EH (cell line): ENCODE results near the gene IRF2BPL.
"Not testable (repeated sequence)": the region's sequence is repeated elsewhere in the genome, so short reads cannot be mapped to it uniquely, and the experiment has no call there.

ENCODE experiments used
- DNase-seq: peaks from one replicate; pipeline ENCODE4 v3.0.0-alpha.2; 2015; ENCODE audit warnings: low read depth

IRF2BPL gene

DNA sequence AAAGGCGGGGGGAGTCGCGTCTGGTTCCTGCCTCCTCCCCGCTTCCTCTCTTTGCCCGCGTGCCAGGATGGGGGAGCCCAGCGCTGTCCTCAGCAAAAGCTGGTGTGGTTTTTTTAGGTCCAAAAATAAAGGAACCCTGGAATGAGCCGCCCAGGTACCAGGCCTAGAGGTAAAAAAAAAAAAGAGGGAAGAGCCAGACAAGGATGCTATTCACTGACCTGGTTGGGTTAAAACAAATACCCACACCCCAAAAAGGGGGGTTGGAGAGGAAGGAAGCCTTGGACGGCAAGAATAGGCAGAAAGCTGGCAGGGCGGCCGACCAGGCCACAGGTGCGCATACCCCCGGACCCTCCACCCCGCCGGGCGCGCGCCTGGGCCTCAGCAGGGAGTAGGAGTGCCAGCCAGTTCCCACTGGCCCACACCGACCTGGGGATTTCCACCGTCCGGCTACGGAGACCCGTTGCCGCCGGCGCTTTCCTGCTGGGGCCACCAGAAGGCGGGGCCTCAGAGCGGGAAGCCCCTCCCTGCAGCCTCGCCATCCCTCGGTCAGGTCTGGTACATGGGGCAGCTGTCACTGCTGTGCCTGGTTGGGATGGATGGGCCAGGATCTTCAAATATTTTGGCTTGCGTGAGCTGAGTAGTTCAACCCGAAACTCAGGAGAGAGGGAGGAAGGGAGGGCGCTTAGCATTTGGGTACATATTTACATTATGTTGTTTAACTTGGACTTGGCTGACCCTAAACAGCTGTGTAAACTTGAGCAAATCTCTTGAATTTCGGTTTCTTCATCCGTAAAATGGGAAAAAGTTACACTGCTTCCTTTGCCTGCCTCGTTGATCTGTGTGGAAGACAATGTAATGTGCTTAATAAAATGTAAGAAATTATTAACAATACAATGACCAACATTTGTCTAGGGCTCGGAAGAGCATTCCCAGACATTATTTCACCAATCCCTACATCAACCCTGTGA is 5.4 kb upstream of the IRF2BPL start:
- DNase-seq: peak; percentile 85

DNA sequence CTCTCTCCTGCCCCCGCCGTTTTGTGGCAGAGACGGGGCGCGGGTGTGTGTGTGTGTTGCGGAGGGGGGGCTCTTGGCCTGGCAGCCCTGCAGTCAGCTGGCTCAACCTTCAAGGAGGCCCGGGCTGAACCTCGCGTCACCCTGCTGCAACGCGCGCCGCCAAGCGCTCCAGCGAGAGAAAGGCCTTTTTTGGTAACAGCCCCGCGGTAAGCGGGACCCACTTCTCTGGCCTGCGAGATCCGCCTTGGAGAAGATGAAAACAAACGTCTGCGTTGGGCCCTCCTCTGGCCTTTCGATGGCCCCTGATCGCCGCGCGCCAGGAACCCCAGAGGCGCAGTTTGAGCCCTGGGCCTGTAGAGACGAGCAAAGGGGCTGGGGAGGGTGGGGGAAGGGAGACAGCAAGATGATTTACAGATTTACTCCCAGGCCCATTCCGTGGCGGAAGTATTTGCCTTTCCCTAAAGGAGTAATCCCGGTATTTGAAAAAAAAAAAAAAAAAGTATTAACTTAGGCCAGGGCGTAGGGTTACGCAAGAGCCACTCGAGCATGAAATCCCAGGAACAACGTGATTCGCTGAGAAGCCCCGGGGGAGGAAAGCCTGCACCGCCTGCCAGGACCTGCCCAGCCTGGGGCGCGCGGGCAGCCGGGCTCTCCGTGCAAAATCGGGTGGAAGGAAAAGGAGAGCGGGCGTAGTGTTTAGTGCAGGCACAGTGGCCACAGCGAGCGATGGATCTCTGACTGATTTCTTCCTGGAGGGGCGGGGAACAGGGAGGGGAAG is 4.5 kb upstream of the IRF2BPL start:
- peak; percentile 99 for DNase-seq

DNA sequence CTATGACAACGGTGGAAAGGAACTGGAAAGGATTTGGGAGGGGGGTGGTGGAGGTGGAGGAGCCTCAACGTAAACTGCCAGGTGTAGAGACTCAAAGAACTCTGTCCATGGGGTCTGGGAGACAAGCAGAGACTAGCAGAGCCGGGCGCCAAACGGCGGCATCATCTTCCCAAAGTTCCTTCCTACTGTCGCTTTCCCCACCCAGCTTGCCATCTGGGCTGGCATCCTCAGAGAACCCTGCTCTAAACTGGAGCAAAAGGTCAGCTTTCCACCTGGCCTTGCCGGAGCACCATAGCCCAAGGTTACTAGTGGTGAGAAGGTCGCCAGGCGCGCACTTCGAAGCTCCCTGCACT is 4.0 kb upstream of the IRF2BPL start:
- no peak for DNase-seq

DNA sequence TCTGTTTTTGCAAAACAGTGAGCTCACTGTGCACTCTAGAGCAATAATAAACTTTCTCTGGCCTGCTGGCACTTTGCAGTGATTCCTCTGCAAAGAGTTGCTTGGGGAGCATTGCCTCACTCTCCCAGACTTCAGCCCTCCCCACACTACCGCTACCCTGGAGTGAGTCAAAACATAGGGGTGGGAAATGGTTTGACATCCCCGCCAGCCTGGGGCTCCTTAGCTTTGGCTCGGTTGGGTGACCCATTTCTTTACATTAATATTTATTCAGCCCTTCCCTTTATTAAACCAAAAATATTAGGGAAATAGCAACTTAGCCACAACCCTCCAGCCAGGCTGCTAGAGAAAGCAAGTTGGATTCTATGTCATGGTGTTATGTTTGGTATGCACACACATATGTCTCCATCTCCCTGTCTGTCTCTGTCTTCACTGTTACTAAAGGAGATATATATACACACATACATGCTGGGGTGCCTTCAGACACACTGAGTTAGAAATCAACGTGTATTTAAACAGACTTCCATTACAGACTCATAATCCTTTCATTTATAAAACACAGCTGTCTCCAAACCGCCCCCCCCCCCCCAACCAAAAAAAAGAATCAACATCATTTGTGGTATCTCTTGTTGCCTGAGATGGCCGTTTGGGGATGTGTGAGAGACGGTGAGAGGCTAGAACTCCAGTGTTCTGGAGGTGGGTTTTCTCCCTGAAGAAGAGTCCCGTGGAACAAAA is 3.4 kb upstream of the IRF2BPL start:
- DNase-seq: peak; percentile 88

DNA sequence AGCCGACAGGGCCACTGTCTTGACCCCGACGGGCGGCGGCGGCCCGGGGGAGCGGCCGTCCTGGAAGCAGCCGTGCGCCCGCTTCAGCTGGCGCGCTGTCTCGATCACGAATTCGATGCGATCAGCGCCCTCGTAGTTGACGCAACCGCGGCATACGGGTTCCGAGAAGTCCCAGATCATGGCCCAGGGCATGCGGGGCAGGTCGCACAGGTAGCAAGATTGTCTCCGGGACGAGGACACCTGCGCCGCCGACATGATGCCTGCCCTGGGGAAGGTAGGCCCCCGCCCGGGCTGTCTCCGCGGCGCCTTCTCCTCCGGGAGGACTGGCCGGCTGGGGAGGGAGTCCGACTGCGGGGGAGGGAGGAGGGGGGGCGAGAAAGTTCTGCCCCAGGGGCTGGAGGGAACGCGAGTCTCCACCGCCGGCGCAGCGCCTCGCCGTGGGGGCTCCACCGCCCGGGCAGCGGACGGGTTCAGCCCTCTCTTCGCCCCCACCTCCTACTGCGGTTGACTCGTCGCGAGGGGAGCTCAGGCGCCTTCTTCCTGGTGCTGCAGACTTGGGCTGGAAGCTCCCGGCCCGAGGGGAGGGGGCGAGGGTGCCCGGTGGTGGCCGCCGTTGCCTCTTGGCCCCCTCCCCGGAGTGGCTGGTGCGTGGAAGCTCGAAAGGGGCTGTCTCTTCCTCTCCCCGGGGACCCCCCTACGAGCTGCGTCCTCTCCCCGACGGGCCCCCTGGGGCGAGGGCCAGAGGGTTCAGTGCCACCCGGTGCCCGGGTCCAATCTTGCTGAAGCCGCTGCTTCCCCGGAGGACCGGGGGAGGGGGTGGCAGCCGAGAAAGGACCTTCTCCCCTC is 747 bp downstream of the IRF2BPL start:
- peak; percentile 83 for DNase-seq

DNA sequence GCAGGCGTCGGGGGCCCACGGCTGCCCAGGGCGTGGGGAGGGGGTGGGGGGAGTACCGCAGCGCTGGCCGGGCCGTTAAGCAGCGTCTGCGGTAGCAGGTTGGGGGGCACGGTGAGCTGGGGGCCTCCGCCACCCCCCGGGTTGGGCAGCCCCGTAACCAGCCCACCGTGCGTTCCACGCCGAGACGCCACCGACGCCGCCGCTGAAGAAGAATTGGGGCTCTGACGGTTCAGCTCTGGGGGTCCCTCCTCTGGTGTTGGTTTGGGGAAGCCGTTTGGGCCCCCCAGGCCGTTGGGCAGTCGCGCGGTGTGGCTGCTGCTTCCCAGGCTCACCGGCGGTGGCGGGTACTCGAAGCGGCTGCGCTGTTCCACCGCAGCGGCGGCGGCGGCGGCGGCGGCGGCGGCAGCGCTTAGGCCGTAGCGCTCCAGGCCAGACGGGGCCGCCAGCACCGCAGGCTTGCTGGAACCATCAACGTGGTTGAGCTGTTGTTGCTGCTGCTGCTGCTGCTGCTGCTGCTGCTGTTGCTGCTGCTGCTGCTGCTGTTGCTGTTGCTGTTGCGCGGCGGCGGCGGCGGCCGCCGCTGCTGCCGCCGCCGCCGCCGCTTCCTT is 1.5 kb downstream of the IRF2BPL start:
- DNase-seq: peak; percentile 58

DNA sequence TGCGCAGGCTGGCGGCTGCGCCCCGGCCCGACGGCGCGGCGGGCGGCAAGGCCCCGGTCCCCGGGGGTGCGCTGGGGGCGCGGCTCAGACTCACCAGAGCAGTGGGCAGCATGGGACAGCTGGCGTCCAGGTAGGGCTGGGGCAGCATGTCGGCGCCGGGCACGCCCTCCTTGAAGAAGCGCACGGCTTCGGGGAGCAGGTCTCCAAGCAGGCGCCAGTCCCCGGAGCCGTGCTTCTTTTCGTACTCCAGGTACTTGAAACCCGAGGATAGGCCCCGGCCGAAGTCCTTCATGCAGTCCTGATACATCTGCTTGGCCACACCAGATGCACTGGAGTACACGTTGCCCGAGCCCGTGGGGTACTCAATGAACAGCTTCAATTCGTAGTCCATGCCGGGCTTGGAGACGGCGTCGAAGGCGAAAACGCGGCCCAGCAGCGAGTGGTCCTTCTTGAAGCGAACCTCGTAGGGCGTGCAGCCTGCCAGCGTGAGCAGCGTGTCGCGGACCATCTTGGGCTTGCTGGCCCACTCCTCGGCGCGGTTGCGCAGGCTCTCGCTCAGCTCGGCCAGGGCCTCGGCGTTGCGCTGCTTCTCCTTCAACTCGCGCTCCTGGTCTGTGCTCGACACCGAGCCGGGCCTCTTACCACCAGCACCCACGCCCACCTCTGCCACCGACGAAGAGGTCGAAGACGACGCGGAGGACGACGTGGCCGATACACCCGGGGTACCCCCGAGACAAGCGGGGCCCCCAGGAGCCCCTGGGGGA is 2.2 kb downstream of the IRF2BPL start:
- DNase-seq: peak; percentile 52

DNA sequence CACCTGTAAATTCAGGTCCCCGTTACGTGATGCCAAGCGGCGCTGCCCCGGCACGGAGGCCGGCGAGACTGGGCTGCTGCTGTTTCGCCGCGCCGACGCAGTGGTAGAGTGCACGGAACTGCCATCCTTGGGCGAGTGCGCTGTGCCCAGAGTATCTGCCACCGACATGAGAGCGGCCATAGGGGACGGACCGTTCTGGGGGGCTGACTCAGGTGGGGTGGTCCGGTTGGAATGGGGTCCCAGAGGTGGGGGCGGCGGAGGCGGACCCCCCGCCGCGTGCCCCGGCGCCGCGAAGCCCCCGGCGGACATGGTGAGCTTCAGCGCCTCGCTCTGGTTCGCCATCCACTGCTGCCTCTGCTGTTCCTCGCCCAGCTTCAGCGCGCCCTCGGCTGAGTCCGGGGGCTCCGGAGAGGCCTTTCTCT is 2.8 kb downstream of the IRF2BPL start:
- peak; percentile 41 for DNase-seq

DNA sequence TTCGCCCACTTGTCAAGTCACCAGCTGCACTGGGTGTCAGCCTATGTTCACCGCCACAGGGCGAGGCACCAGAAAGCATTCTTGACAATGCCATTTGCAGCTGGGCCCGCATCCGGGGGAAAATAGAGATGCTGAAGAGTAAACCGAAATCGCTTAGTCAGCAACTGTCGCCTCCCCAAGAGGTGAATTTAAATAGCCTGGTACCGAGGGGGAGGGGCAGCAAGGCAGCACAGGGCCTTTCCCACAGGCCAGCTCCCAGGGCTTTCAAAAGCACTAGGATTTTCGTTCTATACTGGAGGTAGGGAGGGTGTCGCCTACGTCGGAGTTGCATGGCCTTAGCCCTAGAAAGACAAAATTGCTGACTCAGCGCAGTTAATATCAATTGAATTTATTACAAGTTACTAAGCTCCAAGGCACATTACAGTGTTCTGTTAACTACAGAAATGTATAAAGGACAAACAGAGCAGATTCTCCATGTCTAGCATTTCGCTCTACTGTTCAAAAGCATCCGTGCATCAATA is 4.3 kb downstream of the IRF2BPL start:
- DNase-seq: peak; percentile 52

DNA sequence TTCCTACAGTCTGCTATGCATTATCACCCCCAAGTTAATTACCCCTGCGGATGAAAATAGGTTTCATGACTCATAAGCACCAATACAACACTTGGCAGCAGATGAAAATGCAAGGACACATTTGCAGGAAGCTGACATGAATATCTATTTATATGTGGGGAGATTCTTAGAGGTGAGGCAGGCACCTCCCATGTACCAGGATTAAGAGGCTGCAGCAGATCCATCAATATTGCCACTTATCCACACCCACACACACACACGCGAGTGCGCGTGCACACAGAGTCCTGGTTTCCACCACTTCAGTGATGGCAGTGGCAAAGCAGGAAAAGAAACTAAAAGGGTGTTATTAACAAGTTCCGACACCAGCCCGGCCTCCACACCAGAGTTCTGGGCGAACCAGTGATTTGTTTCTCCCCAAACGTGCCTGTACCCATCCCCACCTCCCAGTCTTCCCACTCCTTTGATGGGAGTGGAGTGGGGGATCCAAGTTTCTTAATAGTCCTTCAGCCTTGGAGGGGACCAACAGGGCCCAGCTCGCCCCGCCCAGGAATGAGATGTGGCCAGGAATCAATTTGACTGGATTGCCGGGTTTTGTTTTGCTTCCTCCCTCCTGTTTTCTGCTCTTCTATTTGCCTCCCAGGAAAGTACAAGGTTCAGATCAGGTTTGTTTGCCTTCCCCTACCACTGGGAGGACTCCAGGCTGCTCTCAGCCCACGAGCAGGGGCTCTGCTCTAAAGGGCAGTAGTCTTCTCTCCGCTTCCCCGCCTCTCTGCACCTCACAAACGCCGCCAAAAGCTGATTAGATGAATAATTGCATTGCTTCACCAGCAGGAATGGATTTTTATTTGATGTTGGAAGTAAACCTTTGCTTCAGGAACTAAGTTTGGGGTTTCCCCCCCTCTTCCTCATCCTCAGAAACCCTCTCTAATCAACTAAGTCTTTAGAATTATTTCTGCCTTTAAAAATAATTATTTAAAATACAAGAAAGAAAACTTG is 5.2 kb downstream of the IRF2BPL start:
- DNase-seq: peak; percentile 55

DNA sequence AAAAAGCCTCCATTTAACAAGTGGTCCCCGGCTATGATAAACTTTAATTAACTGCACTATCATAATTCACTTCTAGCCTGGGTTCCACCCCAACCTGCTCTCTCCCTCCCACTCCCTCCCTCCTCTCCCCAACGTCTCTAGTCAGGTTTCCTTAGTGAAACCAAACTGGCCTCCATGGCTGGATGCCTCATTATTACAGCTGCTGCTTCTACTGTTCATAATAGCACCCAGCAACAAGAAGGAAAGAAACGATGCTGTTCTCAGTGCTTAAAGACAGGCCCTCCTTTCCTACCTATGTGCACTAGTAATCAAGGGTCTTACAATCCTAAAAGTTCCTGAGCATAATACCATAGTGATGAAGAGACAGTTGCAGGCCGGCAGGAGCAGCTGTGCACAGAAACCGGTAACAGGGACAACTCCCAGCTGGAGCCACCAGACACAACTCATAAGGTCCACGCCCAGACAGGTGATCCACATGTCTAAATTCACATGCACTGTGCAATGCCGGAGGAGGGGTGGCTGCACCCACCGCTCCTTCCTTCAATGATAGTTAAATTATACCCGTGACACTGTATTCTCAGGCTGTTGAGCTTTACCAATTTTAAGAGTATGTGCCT is 6.2 kb downstream of the IRF2BPL start:
- no peak for DNase-seq

DNA sequence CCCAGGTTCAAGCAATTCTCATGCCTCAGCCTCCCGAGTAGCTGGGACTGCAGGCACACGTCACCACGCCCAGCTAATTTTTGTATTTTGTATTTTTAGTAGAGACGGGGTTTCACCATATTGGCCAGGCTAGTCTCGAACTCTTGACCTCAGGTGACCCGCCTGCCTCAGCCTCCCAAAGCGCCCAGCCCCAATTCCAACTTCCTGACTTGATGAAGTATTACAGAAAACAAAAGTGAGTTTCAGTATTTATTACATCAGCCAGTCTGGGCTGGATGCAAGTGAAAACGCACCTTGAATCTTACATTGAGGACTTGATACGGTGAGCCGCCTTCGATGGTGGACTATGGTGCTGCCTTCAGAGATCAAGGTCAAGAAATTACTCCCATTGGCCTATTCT is 7.1 kb downstream of the IRF2BPL start:
- not testable (repeated sequence) for DNase-seq

DNA sequence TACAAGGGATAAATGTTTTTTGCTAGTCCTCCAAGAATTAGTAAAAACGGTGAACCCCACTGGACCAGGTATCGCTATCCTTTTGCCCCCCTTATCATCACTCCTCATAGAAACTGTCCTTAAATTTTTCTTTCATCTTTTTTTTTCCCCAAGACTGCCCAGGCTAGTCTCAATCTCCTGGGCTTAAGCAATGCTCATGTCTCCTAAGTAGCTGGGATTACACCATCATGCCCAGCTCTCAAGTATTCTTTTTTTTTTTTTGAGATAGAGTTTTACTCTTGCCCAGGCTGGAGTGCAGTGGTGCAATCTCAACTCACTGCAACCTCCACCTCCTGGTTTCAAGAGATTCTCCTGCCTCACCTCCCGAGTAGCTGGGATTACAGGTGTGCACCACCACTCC is 9.7 kb downstream of the IRF2BPL start:
- DNase-seq: no peak

DNA sequence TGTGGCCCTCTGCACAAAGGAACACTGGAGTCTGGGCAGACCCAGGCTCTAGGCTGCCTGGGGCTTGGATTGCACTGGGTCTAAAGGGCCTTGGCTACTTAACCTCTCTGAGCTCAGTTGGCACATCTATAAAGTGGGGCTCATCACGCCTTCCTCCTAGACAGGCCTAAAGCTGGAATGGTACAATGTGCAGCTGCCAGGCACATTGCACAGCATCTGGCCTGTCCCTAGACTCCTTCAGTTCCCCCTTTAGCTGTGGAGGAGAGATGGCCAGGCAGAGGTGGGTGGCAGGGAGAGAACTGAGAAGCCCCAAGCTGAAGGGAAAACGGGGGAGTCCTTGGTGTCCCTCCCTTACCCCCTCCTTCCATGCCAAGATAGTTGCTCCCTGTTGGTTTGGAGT is 10.8 kb downstream of the IRF2BPL start:
- no peak for DNase-seq

DNA sequence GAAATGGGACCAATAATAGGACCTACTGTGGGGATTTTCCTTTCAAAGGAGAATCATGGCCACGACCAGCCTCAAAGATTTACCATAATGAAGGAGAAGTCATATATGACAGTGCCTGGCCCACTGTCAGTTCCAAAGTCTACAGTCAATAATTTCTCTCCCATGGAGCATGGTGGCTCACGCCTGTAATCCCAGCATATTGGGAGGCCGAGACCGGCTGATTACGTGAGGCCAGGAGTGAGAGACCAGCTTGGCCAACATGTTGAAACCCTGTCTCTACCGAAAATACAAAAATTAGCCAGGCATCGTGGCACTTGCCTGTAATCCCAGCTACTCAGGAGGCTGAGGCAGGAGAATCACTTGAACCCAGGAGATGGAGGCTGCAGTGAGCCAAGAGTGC is 13.8 kb downstream of the IRF2BPL start:
- no peak for DNase-seq

DNA sequence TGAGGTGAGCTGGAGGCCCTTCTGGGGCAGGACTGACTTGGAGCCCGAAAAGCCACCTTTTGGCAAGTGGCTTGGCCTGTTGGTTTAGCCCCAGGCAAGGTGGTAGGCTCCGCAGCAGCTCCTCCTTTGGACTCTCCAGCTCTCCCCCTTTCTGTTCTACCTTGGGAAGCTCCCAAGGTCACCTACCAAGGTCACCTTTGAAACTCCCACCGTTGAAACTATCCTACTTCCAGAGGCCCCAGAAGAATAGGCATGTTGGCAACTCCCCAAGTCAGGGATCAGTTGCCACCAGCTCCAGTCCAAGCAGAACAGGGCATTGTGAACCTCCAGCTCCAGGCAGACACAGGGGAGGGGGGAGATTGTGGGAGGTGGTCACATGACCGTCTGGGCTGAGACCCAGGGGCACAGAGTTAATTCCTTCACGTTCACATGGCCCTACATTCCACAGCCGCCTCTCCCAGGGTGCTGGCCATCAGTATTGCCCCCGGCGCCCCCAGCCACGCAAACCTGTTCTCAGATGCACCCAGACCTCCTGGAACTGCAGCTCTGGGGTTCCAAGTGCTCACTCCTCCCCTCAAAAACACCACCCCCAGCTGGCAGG is 14.4 kb downstream of the IRF2BPL start:
- peak; percentile 83 for DNase-seq

DNA sequence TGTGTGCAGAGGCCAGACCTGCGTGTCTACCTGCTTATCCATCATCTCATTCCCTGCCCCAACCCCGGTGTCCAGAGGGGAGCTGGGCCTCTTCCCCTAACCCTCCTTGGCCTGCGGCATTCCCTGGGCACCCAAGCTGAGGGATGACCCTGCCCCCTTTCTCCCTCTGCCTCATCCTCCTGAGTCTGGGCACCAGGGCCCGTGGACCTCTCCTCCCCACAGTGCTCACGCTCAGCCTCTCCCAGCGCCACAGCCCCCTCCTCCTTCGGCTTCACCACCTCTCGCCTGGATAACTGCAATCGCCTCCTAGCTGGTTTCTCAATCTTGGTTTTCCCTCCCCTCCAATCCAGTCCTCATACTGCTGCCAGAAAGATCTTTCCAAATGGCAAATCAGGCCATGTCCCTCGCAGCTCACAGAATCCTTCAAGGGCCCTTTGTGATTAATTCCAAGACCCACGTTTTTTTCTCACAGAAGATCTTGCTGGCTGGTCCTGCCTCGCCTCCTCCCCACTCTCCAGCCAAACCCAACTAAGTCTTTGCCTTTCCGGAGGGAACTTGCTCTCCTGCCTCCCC is 16.2 kb downstream of the IRF2BPL start:
- DNase-seq: no peak

DNA sequence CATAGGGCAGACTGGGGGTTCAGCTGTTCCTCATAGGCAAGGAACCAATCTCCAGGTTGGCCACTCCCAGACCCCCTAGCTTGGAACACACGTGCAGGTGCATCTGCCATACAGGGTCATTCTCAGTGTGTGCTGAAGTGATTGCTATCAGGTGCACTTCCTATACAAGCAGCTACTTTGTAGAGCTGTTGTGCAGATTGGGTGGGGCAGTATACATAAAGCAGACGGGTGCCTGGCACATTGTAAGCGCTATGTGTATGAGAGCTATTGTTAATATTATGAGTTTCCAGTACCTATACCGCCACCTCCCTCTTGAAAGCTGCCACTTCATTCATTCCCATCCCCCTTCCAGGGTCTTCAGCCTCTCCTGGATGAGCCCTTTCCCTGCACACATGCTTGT is 17.3 kb downstream of the IRF2BPL start:
- DNase-seq: no peak
